GM19240 (cell line): ENCODE measurements around the gene C9orf153.
"Not testable (repeated sequence)": the region's sequence is repeated elsewhere in the genome, so short reads cannot be mapped to it uniquely, and the experiment has no call there.

ENCODE experiments used
- DNase-seq: peaks from one replicate; pipeline ENCODE4 v3.0.0; 2011; ENCODE audit warnings: low spot score; ENCODE audit not compliant: insufficient read length

Gene C9orf153

DNA sequence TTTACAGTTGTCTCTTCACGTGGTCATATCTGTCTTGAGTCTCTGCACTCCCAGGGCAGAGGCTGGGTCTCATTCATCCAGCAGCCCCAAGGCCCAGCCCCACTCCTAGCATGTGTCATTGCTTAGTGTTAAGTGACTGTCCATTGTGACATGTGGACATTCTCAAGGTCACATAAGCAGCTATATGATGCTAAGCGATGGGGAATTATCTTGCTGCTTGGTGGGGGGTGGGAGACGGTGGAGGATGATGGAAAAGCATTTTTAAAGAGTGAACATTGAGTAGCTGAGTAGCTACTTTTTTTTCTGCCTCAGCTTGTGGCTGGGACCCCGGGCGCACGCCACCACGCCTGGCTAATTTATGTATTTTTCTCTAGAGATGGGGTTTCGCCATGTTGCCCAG is at the start of gene C9orf153:
C9orf153 (minus strand) TSS at position 101 of the 400 bp plus-strand sequence. CDS start 30,054 bp downstream, outside the sequence.
- no peak for DNase-seq

DNA sequence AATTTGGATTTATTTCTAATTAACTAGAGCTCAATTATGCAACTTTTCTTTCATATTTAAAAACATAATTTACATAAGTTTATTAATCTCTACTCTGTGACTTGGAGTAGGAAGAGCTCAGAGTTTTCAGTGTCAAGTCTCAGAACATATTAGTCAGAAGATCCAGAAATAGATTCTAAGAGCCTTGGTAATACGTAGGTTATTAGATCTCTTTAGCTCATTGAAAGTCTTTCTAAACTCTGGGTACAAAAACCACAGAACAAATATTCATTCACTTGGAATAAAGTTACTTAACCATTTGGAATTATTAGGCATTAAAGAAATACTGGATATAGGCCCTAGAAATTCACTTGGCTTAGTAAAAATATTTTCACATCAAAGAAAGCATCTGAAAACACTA is 49.2 kb upstream of the C9orf153 start:
- DNase-seq, result no peak

DNA sequence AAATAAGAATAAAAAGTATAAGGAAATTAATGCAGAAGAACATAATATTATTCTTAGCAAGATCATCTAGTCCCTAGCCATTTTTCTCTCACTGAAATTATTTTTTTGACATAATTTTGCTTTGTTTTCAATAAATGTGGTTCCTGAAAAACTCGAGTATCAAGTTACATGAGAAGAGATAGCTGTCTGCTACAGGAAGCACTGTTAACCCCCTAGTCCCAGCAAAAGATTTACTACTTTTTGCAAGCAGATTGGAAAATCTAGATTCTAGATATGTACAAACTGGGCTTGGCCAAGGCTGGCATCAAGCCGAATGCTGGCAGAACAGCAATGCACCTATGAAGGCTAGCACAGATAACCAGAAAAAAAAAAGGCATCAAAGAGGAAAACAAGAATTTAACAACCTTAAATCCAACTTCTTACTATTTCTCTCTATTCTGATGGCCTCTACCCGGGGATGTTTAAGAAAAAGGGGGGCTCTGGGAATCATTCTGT is 44.8 kb upstream of the C9orf153 start:
- no peak for DNase-seq

DNA sequence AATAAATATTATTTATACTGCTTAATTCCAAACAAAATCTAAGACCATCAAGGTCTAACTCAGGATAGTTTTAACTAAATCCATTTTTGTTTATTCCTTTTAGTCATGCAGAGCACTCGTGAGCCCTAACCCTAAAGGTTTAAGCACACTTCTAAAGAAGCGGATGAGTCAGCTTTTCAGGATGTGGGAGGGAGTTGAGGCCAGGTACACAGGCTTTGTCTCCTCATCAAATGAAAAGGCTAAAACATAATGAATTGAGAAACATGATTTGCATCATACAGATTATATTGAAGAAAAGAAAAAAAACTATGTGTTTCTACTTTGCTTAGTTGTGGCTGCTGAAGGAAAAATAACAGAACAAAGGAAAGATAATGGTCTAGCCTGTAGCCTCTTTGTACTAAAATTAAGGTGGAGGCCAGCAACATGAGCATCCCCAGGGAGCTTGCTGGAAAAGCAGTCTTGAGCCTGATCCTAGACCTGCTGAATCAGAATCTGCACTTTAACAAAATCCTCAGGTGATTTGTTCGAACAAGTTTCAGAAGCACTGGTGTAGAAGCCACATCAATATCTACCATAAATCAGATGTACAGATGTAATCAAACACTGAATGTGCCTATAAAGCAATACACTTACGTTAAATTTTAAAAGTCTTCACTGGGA is 44.0 kb upstream of the C9orf153 start:
- DNase-seq, result no peak

DNA sequence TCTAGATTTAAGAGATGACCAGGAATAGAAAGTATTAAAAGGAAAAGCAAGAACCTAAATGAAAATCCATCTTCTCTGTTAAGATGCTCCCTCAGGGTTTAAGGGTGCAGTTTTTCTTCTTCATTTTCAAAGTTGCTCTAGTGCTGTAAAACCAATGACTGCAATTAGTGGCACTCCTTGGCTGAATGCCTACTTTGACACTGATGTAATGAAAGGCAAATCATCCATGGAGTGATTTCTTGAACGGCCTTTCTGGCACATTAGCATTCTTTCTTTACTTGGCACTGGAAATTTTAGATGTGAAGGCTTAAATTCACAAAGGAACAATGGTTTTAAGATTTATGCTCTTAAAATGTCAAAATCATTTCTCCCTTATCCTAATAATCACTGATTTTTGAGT is 42.2 kb upstream of the C9orf153 start:
- no peak for DNase-seq

DNA sequence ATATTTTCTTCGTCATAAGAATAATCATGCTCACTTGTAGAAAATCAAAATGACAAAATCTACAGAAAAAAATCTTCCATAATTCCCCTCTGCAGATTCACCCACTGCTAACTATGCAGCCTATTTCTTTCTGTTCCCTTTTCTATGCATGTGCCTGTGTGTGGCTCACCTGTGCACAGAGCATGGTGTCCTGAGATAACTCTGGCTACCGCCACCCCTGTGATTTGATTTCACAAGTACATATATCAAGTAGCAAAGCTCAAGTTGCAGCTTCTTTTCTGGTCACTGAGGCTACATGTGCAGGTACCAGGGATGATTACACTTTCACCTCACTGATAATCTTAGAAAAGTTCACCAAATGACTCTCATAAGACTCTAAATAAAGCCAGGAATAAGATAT is 41.2 kb upstream of the C9orf153 start:
- no peak for DNase-seq

DNA sequence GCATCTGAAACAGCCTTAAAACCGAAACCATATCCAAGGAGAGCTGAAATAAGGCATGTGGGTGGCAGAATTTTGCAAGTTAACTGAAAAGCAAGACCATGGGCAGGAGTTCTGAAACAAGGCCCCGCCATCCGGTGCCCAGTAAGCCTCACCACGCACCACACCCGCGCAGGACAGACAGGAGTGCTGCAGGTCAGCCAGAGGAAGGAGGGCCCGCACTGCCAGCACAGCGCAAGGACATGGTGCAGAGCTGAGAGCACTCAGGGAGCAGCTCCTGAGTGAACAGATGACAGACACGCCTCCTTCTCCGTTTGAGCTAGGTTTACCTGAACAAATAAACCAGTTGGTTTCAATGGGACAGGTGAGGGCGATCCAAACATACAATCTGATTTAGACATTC is 39.4 kb upstream of the C9orf153 start:
- DNase-seq, result no peak

DNA sequence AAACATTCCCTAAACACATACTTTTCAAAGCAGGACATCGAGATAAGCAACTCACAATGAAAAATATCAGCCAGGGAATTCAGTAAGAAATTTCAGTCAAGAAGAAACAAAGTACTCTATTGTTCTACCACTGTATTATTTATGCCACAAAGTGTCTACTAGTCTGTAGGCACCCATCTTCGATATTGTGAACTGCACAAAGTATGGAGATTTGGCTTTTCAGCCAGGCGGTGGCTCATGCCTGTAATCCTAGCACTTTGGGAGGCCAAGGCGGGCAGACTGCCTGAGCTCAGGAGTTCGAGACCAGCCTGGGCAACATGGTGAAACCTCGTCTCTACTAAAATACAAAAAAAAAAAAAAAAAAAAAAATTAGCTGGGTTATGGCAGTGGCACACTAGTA is 30.9 kb upstream of the C9orf153 start:
- DNase-seq, result not testable (repeated sequence)

DNA sequence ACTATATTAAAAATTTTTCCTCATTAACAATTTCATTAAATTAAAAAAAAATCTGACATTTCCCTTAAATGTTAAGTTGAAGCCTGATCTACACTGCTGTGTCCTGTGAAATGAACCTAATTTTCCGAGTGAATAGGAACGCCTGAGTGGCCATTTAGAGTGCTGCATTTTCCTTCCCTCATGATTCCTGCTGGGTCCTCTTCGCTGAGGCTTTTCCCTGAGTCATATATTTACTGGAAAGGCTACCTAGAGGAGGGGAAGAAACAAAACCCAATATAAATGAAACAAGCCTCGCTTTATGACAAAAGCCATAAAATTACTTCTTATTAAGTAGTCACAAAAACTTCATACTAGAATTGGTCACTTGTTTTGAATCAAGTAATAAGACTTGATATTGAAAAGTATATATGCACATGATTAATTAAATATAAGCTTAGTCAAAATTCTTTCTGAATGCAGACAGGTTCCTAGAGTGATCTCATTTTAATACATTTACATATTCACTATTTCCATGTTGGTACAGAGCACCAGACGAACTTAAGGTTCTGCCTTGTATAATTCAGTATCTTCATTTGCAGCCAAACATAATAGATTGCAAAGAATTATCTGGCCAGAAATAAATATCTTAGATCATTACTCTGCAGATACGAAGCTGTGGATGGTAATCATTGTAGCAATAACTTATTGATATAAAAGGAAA is 29.2 kb upstream of the C9orf153 start:
- no peak for DNase-seq

DNA sequence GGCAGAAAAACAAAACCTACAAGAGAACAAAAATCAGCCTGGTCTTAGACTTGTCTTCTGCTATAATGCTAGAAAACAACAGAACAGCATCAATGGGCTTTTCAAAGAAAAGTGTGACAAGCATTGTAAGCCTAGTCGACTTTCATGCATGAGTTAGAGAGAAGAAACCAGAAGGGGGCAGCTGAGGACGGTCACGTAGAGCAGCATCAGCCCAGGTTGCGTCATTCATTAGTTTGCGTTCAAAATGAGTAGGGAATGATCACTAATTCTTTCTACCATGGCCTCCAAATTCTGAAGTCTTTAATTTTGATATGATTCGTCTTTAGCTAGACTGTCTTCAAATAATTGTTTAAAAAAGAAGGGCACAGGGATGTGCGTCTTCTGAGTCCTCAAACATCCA is 27.6 kb upstream of the C9orf153 start:
- DNase-seq, result no peak

DNA sequence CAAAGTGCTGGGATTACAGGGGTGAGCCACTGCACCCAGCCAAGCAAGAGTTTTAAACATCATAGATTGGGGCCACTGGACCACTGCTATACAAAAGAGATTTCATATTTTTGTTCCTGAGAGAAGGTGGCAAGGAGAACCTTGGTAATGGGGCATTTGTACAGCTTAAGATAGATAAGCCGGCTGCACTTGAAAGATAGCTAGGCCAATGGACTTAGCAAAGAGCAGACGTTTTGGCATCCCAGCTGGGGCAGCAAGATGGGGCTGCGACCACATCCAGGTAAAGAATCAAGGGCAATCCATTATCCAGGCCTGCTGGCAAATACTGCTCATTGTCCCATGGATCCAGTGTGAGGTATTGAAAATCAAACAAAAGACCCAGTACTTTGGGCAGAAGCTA is 26.8 kb upstream of the C9orf153 start:
- DNase-seq, result no peak

DNA sequence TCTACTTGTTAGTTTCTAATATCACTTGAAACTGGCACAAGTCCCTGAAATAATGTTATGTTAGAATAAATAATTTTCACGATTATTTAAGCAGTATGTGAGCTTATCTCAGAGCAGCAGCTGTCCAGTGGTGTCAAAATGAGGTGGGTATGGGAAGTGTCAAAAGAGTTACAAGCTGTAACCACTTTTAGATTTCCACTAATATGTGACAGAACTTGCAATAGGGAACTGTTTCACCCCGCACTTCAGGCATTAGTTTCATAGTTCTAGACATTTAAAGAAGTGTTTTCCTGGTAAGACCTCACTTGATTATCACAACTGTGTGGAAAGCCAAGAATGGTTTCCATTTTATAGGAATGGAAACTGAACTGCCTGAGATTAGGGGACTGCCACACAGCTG is 25.8 kb upstream of the C9orf153 start:
- no peak for DNase-seq

DNA sequence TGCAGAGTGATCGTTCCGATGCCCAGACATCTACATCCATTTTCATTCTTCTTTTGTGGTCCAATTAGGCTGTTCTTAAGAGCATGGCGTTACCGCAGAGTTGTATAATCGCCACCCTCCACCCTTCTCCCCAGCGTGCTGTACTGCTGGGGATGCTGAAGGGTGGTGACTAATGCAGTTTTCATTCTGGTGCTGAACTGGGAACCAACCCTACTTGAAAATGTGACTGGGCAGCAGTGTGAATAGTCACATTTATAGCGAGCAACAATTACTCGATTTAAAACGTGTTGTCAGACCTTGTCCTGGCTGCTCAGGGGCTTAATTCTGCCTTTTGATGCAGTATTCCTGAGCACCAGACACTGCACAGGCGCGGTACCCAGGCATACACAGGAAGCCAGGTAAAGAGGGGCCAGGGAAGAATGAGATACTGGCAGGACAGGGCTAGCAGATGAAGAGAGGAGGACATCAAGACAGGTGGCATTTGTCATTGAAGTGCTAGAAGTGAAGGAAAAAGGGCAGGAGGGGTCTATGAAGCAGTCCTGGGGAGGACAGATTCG is 23.6 kb upstream of the C9orf153 start:
- no peak for DNase-seq

DNA sequence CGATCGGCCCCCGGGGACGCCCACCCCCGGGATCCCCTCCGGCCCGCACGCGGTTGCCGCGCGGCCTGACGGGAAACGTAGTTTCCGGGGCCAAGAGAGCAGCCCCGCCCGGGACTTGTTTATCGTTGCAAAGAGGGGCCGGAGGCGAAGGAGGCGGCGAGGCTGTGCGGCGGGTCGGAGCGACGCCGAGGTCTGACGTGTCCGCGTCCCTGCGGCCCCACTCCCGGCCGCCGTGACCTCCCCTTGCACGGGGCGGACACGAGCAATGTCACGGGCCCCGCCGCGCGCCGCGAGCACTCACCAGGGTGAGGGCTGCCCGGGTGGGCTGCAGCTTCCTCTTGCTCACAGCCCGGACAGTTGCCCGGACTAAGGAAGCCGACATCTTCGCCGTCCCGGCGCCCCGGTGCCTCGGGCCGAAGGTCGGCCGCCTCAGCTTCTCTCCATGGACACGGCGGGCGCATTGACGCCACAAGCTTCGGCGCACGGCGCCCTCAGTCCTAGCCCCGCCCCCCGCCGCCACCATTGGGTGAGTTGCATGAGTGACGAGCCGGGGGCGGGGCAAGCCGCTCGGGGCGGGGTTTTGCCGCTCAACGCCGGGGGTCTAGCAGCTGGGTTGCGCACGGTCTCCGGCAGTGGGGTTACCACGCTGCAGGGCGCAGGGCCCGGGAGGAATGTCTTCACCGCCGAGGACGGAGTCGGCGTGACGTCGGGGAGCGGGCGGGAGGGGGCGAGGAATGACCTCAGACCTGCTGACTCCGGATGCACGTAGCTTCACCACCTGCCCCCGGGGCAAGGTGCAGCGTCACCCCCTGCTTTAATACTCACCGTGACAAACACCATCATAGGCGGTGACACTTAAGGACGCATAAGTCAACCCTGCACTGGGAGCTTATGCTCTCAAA is 22.9 kb upstream of the C9orf153 start, which contains the start of gene ISCA1:
ISCA1 (minus strand) TSS at position 462 of the 902 bp plus-strand sequence; CDS start at position 382, 80 bp downstream.
- peak; percentile 37 for DNase-seq

DNA sequence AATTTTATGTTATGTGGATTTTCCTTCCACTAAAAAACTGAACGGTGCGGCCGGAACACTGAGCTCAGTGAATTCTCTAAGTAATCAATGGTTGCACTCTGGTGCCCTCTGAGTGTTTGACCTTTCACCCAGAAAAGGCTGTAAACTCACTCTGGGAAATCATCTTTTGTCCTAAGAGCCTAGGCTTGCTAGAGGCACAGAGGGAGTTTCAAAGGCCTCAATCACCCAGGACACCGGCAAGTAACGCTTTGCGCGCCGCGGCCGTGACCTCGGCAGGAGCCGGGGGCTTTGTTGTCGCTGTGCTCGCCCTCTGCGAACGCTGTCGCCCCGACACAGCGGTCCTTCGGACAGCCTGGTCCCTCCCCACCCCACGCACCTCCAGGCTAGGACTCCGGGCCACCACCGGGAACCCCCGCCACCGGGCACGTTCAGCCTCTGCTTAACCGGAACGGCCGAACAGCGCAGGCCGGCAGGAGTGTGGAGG is 22.2 kb upstream of the C9orf153 start:
- DNase-seq, result no peak

DNA sequence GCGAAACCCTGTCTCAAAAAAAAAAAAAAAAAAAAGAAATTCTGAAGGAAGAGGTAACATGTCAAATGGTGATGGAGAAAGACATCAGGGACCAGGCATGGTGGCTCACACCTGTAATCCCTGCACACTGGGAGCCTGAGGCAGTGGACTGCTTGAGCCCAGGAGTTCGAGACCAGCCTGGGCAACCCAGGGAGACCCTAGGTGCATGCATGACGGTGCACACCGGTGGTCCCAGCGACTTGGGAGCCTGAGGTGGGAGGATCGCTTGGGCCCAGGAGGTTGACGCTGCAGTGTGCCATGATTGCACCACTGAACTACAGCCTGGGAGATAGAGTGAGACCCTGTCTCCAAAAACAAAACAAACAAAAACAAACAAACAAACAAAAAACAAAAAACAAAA is 21.1 kb upstream of the C9orf153 start:
- DNase-seq, result no peak

DNA sequence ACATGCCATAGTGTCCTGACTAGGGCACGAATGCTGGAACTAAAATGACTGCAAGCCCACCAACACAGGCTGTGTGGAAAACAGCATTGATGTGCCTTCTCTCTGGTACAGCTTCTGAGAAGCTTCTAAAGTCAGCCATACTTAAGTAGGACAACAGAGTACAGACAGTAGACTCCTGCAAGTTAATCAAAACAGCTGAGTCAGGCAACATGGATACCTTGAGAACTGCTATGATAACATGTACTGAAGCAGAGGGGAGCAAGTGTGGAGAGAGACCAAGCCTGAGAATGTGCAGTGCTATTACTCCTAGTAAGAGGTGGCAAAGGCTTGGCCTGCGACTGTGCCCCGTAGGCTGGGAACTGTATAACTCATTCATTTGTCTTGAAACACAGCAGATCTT is 20.4 kb upstream of the C9orf153 start:
- no peak for DNase-seq

DNA sequence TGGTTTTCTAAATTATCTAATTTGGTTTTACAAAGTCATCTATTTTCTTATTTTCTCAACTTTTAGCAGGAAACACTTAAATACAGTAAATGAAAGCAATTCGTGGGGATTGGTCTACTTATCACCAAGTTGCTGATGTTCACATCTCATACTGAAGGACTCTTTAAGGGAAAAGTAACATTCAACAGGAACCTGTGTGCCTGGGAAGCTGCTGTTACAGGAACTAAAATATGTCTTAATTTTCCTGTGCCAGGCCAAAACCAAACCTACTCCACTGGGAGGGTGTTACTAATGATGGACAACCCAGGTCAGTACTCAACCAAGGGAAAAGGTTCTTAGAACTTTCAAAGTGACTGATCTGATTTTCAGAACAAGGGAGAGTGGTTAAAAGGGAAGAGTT is 17.6 kb upstream of the C9orf153 start:
- DNase-seq, result no peak

DNA sequence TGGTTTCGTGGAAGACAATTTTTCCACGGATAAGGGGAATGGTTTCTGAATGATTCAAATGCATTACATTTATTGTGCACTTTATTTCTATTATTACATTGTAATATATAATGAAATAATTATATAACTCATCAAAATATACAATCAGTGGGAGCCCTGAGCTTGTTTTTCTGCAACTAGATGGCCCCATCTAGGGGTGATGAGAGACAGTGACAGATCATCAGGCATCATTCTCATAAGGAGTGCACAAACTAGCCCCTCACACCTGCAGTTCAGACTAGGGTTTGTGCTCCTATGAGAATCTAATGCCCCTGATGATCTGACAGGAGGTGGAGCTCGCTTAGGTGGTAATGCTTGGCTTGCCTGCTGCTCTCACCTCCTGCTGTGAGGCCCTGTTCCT is 16.5 kb upstream of the C9orf153 start:
- no peak for DNase-seq

DNA sequence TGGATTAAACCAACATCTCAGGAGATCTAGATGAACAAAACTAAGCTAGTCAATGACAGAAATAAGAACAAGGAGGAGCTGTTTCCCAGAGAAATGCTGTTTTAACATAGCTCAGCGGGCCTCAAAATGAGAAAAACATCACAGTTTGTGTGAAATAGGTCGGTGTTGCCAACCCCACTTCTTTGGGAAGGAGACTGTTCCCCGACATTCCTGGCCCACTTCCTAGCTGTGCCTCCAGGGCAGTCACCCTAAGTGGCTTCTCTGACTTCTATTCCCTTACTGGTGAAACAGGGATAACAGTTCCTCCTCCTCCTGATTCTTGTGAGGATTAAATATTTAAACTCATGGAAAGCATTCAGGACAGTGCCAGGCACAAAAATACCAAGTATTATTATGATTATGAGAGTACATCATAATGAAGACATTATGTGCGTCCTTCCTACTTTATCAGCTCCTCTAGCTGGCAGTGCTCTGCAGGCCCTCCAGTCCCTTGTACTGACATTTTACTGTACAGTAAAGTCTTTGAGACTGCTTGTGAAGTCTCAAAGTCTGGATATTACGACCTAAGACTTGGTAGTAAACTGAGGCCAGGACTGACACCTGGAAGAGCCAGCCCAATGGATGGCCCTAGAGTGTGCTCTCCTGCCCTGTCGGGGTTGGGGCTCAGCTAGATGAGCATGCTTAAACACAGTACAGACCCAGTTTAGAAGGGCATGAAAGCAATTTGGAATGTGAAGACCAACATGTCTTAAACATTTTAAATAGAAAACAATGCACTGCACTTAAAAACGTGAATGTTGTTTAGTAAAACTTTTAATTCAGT is 15.6 kb upstream of the C9orf153 start:
- no peak for DNase-seq

DNA sequence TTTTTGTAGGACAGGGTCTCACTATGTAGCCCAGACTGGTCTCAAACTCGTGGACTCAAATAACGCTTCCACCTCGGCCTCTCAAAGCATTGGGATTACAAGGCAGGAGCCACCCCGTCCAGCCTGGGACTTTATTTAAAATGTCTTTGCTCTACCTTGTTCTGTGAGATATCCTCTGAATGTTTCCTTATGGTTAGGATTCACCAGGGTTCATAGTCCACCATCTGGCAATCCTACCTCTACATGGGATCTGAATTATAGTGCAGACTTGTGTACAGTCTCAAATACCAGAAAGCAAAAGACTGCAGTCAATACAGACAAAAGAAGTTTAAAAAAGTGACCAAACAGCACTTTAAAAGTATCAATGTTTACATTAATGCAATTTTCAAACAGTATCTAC is 12.8 kb upstream of the C9orf153 start:
- no peak for DNase-seq
